ENCODE results near the gene XYLB. TPM values are rescaled to one million over a fixed set of nuclear protein-coding genes. Genes with fewer than 3 reads are reported as not detected.

Gene XYLB
- total and polyA plus RNA-seq, 2 experiments from 2014 or later: 0.36 to 0.97 TPM

- peak; percentile 37 to 61 for DNase-seq (ENCODE audit: low read depth in 1 of 2, low spot score in 1 of 2)
- no peak for TF ChIP-seq CTCF (IDR thresholded peaks at IDR 0.05; ENCODE audit: low read depth, low read length)
Measured at GRCh38 chr3:38454178-38454883, 107.7 kb downstream of the XYLB start.

GRCh38 chr3:38454884-38455638 lies 108.5 kb downstream of the XYLB start:
- Histone ChIP-seq H3K27me3 (no peaks in the 10 kb centered on the region), H3K4me3 (peak overlapping the region; percentile 74), H3K4me1 (ENCODE audit: low read depth) (peaks cover 23% of the 10 kb centered on the region), H3K36me3 (no peaks in the 10 kb centered on the region), H3K9me3 (ENCODE audit: low read depth) (no peaks in the 10 kb centered on the region), H3K27ac (peak overlapping the region; percentile 90)
- TF ChIP-seq CTCF (IDR thresholded peaks at IDR 0.05; ENCODE audit: low read depth, low read length): no peak
- peak; percentile 53 to 89 for DNase-seq (ENCODE audit: low read depth in 1 of 2, low spot score in 1 of 2)

More at GRCh38 chr3:38454178-38454883, 107.7 kb downstream of the XYLB start:
- no peaks in the 10 kb centered on the region for H3K9me3 ChIP-seq (ENCODE audit: low read depth)
- H3K27me3 ChIP-seq: no peaks in the 10 kb centered on the region
- H3K36me3 ChIP-seq: no peaks in the 10 kb centered on the region
- H3K27ac ChIP-seq: peak overlapping the region; percentile 90
- H3K4me3 ChIP-seq: peak overlapping the region; percentile 74
- peaks cover 15% of the 10 kb centered on the region for H3K4me1 ChIP-seq (ENCODE audit: low read depth)

GRCh38 chr3:38455639-38456430 lies 109.2 kb downstream of the XYLB start:
- Histone ChIP-seq H3K27ac (peak overlapping the region; percentile 90), H3K4me1 (ENCODE audit: low read depth) (peaks cover 30% of the 10 kb centered on the region), H3K9me3 (ENCODE audit: low read depth) (no peaks in the 10 kb centered on the region), H3K36me3 (no peaks in the 10 kb centered on the region), H3K27me3 (no peaks in the 10 kb centered on the region), H3K4me3 (peak overlapping the region; percentile 74)
- DNase-seq (ENCODE audit: low read depth in 1 of 2, low spot score in 1 of 2): peak; percentile 42 to 81
- no peak for TF ChIP-seq CTCF (IDR thresholded peaks at IDR 0.05; ENCODE audit: low read depth, low read length)

- TF ChIP-seq CTCF (IDR thresholded peaks at IDR 0.05; ENCODE audit: low read depth, low read length): no peak
- Histone ChIP-seq H3K36me3 (no peaks in the 10 kb centered on the region), H3K27ac (no peak overlapping the region), H3K4me3 (no peak overlapping the region), H3K4me1 (ENCODE audit: low read depth) (peaks cover 35% of the 10 kb centered on the region), H3K27me3 (no peaks in the 10 kb centered on the region), H3K9me3 (ENCODE audit: low read depth) (no peaks in the 10 kb centered on the region)
- peak in 1 of 2 donors; percentile 2 for DNase-seq (ENCODE audit: low read depth in 1 of 2, low spot score in 1 of 2)
Measured at GRCh38 chr3:38457111-38458003, 110.8 kb downstream of the XYLB start.
